ENCODE measurements around the gene PIGS.

DNA sequence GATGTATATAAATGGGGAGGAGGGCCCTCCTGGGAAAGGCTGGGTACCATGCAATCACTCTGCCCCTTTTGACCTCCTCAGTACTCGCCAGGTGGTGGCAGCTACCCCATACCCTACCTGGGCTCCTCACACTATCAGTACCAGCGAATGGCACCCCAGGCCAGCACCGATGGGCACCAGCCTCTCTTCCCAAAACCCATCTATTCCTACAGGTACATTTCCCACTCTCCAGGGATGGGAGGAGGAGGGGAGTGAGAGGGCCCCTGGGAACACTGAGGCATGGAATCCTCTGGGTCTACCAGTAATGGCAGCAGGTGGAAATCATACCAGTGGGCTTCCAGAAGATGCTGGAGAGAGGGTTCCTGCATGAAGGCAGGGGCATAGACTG lies 42.3 kb downstream of the PIGS start:
- TF ChIP-seq, protein P1, sequence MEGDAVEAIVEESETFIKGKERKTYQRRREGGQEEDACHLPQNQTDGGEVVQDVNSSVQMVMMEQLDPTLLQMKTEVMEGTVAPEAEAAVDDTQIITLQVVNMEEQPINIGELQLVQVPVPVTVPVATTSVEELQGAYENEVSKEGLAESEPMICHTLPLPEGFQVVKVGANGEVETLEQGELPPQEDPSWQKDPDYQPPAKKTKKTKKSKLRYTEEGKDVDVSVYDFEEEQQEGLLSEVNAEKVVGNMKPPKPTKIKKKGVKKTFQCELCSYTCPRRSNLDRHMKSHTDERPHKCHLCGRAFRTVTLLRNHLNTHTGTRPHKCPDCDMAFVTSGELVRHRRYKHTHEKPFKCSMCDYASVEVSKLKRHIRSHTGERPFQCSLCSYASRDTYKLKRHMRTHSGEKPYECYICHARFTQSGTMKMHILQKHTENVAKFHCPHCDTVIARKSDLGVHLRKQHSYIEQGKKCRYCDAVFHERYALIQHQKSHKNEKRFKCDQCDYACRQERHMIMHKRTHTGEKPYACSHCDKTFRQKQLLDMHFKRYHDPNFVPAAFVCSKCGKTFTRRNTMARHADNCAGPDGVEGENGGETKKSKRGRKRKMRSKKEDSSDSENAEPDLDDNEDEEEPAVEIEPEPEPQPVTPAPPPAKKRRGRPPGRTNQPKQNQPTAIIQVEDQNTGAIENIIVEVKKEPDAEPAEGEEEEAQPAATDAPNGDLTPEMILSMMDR (IDR thresholded peaks at IDR 0.05) = no peak
- TF ChIP-seq EZH2 (IDR thresholded peaks at IDR 0.05) (no peak), EZH2phosphoT487 (IDR thresholded peaks at IDR 0.05) (no peak)
